Stimulated activated CD8-positive, alpha-beta memory T cell treated with anti-CD3 and anti-CD28 coated beads, Interleukin-12 subunit alpha, Interleukin-12 subunit beta, amount 100 ng/mL, for 24 hours (primary cell): ENCODE results near the gene UBC.
"Not testable (repeated sequence)": the region's sequence is repeated elsewhere in the genome, so short reads cannot be mapped to it uniquely, and the experiment has no call there.

Experiments used
- DNase-seq: peaks from one replicate; pipeline ENCODE4 v3.0.0-alpha.2; 2020; ENCODE audit errors: extremely low read depth

UBC gene

DNA sequence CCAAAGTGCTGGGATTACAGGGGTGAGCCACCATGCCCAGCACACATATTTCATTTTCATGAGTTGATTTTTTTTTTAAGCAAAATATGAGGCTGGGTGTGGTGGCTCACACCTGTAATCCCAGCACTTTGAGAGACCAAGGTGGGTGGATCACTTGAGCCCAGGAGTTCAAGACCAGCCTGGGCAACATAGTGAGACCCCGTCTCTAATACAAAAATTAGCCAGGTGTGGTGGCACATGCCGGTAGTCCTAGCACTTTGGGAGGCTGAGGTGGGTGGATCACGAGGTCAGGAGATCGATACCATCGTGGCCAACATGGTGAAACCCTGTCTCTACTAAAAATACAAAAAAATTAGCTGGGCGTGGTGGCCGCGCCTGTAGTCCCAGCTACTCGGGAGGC lies 17.1 kb upstream of the UBC start:
- not testable (repeated sequence) for DNase-seq

DNA sequence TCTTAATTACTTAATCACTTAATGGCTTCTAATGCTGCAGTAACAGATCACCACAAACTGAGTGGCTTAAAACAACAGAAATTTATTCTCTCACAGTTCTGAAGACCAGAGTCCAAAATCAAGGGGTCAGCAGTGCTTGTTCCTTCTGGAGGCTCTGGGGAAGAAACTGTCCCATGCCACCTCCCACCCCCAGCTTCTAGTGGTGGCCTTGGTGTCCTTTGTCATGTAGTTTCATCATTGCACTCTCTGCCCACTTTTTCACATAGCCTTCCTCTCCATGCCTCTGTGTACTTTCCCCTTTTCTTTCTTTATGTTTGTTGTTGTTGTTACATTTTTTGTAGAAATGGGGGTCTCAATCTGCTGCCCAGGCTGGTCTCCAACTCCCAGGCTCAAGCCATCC lies 16.1 kb upstream of the UBC start:
- no peak for DNase-seq

DNA sequence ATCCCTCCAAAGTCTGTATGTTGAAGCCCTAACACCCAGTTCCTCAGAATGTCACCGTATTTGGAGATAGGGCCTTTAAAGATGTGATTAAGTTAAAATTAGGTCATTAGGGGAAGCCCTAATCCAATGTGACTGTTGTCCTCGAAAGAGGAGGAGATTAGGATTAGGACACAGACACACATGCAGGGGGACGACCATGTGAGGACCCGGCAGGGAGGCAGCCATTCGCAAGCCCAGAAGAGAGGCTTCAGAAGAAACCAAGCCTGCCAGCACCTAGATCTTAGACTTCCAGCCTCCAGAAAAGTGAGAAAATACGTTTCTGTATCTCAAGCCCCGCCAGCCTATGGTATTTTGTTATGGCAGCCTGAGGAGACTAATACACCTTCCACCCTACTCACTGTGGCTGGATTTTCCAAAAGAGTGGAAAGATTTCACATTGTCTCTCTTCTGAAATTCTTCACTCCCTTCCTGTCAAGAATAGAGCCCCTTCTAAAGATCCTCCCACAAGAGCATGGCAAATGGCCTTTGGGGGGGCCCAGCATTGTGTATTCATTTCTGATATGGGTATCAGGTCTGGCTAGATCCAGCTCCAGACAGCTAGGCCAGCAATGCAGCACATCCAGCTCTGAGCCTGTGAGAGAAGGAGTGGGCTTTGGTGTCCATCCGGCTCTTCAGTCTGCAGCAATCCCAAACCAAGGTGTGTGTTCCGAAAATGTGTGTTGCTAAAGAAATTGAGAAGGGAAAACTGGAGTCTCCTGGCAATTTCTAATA lies 15.4 kb upstream of the UBC start:
- DNase-seq: no peak

DNA sequence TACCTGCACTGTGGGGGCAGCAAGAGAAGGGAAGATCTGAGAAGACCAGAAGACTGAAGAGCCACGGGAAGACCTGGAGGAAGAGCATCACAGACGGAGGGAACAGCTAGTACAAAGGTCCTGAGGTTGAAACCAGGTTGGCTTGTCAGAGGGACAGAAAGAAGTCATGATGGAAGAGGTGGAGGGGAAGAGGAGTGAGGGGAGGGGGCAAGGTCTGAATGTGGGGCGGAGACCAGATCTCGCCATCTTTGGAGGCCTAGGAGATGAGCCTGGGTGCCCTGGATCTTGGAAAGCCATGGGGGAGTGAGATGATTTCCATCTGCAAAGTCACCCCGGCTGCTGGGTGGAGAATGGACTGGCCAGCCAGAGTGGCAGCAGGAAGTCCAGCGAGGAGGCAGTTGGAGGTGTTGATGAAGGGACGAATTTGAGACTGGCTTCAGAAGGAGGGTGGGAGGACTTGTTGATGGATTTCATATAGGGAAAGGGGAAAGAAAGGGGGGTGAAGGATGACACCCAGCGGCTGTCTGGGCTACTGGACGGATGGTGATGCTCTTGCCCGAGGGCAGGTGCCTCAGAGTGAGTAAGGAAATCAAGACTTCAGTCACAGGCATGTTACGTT lies 14.6 kb upstream of the UBC start:
- no peak for DNase-seq

DNA sequence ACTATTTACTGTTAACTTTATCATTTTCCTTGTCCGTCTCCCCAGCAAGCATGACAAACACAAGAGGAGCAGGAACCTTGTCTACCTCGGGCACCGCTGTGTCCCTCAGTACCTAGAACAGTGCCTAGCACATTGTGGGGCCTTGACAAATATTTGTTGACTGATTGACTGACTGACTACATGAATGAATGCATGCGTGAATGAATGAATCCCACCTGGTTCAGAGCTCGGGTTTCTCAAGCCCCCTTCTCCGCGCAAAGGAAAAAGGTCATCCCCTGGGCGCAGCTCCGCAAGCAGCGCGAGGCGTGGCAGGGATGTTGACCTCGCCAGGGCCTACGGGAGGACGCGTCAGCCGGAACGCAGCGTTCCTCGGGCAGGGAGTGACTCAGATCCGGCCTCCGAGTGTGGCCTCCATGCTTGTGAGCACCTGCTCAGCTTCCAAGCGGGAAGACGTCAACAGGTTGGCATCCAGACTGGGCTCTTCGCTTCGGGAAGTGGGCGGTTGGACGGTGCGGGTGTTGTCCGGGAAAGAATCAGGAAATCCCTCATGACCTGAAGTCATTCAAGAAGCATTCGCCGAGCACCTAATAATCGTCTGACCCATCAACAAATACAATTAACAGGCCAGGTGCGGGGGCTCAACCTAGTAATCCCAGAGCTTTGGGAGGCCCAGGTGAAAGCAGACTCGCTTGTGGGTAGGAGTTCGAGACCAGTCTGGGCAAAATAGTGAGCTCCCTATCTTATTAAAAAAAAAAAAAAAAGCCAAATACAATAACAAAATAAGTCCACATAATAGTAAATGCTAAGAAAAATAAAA lies 13.9 kb upstream of the UBC start:
- DNase-seq: no peak

DNA sequence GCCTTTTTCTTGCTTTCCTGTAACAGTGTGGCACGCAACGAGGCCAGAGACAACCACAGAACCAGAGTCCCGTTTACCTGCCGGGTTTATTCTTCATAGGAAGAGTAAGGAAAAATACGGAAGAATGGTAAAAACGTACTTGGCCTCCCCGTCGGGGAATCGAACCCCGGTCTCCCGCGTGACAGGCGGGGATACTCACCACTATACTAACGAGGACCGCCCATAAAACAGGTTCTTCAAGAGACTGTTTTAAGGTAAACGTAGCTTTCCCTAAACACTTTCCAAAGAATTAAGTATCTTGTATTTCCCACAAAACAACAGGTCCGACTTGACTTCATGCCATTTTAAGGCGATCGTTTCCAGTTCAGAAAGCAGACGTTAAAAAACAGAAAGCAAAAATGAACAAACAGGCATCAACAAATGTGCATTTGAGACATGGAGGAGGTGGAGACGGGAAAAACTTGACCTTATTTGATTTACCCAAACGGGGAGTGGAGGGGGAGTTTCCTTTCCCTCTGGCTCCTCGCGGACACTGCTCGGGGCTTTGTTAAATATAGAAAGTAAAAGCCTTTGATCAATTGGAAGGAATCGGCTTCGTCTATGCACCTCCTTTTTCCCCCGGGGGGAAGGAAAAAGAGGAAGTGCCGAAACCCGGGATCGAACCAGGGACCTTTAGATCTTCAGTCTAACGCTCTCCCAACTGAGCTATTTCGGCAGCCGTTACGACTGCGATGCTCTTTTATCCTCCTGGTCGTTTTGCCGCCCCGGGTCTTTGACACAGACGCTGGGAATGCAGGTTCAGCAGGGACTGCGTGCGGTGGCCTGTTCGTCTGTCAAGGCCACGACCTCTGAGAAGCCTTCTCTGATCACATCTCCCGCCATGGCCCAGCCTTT lies 13.0 kb upstream of the UBC start:
- DNase-seq: peak; percentile 62

DNA sequence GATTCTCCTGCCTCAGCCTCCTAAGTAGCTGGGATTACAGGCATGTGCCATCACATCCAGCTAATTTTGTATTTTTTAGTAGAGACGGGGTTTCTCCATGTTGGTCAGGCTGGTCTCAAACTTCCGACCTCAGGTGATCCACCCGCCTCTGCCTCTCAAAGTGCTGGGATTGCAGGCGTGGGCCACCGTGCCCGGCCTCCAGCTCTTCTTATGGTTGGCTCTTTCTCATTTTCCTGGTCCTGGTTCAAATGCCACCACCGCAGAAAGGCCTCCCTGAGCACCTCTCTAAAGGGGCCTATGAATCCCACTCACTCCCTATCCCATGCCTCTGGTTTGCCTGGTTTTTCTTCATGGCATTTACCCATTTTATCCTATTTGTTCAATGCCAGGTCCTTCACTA lies 11.3 kb upstream of the UBC start:
- DNase-seq: not testable (repeated sequence)

DNA sequence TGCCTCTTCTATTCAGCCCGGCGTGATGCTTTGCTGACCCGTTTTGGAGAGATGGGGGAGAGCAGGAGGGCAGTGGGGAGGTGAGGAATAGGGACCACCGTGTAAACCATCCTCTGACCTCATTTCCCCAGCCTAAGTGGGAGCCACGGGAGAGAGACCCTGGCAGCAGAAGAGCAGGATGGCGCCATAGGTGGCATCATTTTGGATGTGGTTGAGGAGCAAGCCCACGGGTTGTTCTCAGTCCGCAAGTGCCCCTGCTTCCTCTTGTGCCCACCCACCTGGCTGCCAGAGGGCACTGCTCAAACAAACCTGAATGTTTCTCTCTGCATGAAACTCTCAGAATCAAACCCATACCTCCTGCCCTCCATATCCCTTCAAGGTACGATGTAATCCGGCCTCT lies 10.7 kb upstream of the UBC start:
- DNase-seq: no peak

DNA sequence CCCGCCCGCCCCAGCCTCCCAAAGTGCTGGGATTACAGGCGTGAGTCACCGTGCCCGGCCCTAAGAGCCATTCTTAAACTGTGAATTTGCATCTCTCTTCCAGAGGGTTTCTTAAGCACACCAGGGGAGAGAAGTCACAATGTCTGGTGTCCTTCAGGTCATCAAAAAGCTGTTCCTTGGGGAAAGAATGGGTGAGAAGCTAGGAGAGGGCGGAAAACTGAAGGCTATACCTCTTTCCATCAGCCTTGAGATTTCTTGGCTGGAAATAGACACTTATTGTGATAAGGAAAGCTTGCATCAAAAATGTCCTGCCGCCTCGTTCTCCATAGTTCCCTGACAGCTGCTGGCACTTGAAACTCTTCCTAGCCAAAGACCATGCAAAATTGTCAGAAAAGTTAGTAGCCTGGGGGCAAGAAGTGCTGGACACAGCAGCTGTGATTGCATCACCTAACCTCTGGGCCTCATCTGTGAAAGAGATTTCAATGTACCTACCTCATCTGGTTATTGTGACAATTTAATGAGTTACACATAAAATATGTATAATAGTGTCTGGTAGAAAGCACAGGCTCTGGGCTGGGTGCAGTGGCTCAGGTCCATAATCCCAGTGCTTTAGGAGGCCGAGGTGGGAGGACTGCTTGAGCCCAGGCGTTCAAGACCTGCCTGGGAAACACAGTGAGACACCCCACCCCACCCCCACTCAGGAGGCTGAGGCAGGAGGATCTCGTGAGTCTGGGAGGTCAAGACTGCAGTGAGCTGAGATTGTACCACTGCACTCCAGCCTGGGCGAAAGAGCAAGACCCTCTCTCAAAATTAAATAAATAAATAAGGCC lies 9.7 kb upstream of the UBC start:
- no peak for DNase-seq

DNA sequence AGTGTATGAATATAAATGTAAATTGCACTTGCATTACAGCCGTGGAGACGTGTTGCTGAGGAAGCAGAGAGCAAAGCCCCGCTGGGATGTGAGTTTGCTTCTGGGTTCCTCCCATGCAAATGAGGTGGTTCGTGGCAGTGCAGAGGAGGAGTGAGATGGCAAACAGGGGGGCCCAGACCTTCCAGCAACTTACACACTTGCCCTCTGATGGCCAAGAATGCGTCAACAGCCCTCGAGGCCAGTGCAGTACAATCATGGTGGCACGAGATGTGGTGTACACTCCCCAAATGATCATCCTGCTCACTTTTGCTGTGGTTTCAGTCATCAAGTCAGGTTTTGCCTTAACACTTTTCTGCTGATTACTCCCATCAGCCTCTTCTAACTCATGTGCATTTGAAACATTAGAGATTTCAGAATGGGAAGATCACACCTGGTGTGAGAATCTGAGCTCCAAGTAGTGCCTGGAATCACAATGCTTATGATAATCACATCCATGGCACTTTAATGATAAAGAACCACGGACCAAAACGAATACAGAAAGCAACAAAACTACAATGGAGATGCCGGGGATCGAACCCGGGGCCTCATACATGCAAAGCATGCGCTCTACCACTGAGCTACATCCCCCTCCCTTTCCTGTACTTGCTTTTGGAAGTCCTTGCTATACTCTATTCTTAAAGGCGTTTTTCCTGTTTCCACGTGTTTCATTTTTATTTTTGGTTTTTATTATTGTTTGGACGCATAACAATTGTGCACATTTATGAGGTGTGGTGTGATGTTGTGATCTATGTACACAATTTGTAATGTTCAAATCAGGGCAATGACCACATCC lies 7.0 kb upstream of the UBC start:
- peak; percentile 66 for DNase-seq

DNA sequence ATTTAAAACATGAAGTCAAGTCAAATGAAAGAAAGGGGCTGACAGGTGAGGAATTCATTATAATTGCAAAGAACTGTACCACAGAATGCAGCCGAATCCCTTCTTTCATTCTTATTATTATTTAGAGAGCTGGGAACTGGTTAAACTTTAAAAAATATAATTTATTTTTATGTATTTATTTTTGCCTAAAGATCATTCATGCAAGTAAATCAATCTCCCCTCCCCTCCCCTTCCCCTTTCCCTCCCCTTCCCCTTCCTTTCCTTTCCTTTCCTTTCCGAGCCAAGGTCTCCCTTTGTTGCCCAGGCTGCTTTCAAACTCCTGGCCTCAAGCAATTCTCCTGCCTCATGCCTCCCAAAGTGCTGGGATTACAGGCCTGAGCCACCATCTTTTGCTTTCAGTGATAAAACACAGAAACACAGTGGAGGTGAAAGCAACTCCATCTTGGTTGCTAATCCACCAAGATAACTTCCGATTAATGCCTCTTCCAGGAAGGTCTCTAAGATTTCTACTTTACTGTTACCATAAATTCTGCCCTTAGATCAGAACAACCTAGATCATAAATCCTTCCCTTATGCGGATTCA lies 6.0 kb upstream of the UBC start:
- DNase-seq: no peak

DNA sequence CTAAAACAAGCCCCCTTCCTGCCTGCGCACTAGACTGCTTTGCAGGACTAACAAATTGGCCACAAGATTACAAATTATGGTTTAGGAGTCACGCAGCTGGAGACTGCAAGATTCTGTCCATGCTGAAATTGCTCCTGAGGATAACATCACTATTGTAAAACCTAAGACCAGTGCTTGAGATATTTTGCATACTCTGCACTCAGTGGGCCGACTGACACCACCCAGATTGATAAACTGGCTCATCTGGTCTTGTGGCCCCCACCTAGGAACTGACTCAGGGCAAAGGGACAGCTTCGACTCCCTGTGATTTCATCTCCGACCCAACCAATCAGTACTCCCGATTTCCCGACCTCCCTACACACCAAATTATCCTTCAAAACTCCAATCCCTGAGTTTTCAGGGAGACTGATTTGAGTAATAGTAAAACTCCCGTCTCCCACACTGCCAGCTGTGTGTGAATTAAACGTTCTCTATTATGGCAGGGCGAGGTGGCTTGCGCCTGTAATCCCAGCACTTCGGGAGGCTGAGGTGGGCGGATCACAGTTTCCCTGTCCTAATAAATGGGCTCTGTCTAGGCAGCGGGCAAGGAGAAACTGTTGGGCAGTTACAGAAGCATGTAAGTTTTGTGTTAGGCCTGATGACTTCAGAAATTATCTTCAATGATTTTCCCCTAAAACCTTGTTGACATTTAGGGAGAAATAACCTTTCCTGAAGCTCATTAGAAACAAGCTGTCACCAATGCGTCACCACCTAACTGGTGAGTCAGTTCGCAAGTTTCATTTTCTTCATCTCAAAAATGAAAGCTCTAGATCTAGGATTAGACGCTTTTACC lies 5.3 kb upstream of the UBC start:
- no peak for DNase-seq

DNA sequence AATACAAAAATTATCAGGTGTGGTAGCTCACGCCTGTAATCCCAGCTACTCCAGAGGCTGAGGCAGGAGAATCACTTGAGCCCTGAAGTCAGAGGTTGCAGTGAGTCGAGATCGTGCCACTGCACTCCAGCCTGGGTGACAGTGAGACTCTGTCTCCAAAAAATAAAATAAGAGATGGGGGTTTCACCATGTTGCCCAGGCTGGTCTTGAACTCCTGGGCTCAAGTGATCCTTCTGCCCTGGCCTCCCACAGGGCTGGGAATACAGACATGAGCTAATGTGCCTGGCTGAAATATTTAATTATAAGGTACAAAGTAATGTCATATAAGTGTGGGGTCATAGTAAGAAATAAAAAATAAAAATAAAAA lies 4.2 kb upstream of the UBC start:
- DNase-seq: not testable (repeated sequence)

DNA sequence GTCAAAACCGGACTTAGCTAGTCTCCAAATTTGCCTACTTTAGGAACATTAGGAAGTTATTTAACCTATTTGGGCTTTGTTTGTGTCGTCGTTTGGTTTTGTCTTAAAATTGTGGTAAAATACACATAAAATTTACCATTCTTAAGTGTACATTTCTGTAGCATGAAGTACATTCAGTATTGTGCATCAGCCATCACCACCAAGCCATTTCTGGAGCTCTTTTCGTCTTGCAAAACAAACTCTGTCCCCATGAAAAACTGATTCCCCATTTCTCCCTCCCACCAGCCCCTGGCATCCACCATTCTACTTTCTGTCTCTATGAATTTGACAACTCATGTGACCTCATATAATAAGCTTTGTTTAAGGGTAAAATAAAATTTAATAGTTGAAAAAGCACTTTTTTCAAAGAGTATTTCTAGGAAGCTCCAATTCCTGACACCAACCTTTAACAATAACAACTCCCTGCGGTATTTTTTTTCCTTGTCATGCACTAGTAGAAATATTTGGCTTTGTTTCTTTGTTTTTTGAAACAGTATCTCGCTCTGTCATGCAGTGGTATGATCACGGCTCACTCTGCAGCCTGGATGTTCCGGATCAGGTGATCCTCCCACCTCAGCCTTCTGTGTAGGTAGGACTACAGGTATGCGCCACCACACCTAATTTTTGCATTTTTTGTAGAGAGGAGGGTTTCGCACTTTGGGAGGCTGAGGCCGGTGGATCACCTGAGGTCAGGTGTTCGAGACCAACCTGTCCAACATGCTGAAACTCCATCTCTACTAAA lies 3.6 kb upstream of the UBC start:
- no peak for DNase-seq

DNA sequence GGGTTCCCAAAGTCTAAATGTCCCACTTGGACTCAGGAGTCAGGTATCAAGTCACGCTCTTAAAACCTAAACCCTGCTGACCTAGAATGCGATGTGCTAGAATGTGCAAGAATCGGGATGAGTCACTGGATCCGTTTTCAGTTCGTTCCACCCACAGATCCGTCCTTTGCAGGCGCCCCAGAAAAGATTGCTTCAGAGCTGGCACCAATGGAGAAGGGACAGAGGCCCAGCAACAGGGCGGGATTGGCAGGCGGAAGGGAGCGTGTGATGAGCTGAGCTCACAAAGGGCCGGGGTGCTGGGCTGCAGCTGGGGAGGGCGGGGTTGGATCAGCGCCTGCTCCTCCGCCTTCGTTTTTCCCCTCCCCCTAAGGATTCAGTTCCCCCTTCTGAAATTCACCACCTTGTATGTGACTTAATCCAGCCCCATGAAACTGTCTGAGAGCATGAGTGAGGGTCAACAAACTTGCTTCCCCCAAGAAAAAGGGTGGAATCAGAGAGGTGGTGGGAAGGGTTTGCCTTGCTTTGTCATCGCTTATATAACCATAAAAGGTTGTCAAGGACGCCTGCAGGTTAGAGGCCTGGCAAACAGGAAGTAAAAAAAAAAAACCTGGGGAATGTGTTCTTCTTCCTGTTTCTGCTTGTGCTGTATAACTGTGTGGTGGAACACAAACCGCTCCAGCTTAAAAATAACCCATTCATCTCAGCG lies 2.8 kb upstream of the UBC start:
- DNase-seq: peak; percentile 78

DNA sequence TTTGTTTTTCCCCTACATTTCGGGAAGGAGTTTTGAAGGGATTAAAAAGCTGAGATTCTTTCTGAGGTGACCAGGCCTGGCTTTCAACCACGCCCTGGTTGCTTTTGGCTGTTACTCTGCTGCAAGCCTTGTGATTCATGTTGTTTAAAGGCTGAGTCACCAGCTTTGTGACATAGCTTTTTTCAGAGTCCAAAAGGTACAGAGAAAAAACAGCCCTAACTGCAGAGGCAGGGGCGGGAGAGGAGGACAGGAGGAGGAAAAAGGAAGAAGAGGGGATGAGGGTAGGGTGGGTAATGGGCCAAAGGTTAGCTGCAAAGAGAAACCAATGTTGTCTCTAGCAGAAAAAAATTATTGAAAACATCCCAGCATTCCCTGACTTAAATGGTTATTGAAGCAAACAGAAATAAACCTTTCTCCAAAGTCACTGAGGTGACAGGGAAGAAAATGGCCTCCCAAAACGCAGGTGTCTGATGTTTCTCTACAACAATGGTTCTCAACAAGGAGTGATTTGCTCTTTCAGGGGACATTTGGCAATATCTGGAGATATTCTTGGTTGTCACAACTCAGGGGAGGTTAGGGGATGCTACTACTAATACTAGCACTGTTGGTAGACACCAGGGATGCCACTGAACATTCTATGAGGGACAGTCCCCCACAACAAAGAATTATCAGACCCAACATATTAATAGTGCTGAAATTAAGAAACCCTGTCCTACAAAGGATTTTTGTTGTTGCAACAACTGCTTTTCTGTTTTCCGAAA lies 2.1 kb upstream of the UBC start:
- no peak for DNase-seq
